ENCODE data around the gene FBXO17.
A peak's percentile ranks its signal among the peaks of the same experiment; 100 is the strongest.
"Not testable (repeated sequence)": the region's sequence is repeated elsewhere in the genome, so short reads cannot be mapped to it uniquely, and the experiment has no call there.

Gene FBXO17

GRCh38 chr19:38979812-38980211, 4.3 kb upstream of the FBXO17 start:
- no peak for DNase-seq (ENCODE audit: low read depth in 2 of 2)

DNA sequence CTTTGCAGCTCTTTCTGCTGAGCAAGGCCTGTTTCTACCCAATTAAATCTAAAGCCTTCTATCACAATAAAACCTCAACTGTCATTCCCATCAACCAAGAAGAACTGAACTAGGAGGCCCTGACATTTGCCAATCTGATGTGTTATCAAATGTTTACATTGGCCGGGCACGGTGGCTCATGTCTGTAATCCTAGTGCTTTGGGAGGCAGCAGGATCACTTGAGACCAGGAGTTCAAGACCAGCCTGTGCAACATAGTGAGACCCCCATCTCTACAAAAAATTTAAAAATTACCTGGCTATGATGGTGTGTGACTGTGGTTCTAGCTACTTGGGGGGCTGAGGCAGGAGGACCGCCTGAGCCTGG, 2.8 kb upstream of the FBXO17 start:
- DNase-seq (ENCODE audit: low read depth in 2 of 2): no peak

GRCh38 chr19:38977445-38978325, 2.1 kb upstream of the FBXO17 start:
- peak; percentile 50 to 76 for DNase-seq (ENCODE audit: low read depth in 2 of 2)

DNA sequence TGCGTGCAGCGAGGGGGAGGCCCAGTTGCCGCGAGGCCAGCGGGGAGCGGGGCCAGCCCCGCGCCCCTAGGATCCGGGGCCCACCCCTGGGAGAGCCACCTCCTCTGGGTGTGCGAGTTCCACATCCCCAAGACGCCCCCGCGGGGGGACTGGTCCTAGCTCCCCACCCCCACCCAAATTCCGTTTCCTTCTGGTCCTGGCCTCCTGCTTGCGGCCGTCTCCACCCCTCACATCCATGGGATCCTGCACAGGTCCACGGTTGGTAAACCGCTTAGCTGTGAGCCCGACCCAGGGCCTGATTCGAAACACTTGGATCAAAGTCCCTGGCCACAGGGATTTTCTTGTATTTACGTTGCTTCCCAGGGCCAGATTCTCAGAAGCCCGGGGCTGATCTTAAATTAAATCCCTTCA, 324 bp upstream of the FBXO17 start:
- DNase-seq (ENCODE audit: low read depth in 2 of 2): no peak

DNA sequence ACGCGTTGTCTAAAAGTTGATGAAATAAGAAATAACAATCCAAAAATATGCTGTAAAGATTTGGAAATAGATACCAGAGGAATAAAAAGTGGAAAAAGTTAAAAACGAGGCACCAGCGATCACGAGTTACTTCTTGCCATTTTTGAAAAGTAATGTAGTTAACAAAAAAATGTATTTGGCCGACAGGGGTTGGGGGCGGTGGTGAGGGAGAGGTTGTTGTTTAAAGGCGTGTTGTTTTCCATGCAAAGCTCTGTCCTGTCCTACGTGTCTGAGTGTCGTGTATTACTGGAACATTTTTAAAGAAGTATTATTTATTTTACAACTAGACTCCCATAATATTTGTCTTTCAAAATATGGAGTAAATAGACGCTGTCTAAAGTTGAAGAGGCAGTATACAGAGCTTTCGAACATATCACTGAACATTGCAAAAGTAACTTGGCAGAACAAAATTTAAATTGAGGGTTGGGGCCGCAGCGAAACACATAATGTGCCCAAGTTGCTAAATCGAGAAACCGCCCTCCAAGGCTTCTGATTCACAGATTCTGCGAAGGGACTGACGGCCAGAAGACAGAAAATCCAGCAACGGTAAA, 823 bp downstream of the FBXO17 start:
- no peak for DNase-seq (ENCODE audit: low read depth in 2 of 2)

GRCh38 chr19:38971672-38972071, 3.9 kb downstream of the FBXO17 start:
- no peak for DNase-seq (ENCODE audit: low read depth in 2 of 2)

DNA sequence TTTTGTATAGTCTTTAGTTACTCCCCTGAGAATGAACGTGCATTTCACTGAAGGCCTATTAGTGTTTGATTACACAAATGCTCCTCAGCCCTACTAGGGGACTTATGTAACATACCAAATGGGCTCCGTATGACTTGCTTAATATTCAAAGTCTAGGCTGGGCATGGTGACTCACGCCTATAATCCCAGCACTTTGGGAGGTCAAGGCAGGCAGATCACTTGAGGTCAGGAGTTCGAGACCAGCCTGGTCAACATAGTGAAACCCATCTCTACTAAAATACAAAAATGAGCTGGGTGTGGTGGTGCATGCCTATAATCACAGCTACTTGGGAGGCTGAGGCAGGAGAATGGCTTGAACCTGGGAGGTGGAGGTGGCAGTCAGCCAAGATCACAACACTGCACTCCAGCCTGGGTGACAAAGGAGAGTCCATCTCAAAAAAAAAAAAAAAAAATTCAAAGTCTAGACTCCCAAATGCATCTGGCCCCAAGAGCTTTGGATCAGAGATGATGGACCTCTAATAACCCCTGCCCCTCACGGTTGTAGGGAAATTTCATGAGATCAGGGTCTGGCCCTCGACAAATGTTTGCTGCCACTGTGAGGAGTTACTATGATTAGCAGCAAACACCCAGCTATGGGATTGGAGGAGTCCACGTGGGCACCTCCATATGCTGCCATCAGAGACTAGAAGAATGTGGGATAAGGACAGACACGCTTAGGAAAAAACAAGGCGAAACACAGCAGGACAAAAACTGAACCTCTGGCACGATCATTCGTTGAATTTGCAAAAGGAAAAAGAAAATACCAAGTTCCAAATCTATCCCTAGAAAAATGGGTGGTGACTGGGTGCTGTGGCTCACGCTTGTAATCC, 4.6 kb downstream of the FBXO17 start:
- no peak for DNase-seq (ENCODE audit: low read depth in 2 of 2)

DNA sequence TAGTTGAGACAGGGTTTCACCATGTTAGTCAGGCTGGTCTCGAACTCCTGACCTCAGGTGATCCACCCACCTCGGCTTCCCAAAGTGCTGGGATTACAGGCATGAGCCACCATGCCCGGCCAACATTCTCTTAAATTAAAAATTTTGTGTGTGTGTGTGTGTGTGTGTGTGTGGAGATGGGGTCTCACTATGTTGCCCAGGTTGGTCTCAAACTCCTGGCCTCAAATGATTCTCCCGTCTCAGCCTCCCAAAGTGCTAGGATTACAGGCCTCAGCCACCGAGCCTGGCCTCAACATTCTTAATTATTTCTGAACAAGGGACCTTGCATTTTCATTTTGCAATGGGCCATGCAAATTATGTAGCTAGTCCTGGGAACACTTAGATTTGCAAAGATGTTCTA, 9.4 kb downstream of the FBXO17 start:
- DNase-seq (ENCODE audit: low read depth in 2 of 2): not testable (repeated sequence)

- DNase-seq (ENCODE audit: low read depth in 2 of 2): no peak
Observed at GRCh38 chr19:38964738-38965137, 10.8 kb downstream of the FBXO17 start.

DNA sequence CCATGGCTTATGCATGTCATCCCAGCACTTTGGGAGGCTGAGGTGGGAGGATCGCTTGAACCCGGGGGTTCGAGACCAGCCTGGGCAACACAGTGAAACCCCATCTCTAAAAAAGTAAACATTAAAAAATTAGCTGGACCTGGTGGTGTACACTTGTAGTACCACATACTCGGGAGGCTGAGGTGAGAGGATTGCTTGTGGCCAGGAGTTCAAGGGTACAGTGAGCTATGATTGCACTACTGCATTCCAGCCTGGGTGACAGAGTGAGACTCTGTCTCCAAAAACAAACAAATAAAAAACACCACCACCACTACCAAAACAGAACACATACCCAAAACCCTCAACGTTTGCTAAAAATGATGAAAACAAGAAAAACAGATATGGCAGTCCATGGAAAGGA, 15.9 kb downstream of the FBXO17 start:
- DNase-seq (ENCODE audit: low read depth in 2 of 2): no peak

- no peak for DNase-seq (ENCODE audit: low read depth in 2 of 2)
Observed at GRCh38 chr19:38958301-38958700, 17.2 kb downstream of the FBXO17 start.

DNA sequence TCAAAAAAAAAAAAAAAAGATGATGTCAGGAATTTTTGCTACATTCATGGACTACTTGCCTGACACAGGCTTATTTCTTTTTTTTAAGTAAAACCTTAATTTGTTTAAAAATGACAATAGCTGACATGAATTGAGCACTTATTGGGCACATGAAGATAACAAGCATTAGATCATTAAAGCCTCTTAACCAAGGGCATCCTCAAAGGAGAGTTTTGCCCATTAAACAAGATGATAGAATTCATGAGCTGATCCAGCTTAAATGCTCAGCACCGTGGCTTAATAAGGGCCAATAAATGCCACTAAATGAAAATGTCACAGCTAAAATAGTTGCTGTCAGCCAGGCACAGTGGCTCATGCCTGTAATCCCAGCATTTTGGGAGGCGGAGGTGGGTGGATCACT, 19.3 kb downstream of the FBXO17 start:
- no peak for DNase-seq (ENCODE audit: low read depth in 2 of 2)

DNA sequence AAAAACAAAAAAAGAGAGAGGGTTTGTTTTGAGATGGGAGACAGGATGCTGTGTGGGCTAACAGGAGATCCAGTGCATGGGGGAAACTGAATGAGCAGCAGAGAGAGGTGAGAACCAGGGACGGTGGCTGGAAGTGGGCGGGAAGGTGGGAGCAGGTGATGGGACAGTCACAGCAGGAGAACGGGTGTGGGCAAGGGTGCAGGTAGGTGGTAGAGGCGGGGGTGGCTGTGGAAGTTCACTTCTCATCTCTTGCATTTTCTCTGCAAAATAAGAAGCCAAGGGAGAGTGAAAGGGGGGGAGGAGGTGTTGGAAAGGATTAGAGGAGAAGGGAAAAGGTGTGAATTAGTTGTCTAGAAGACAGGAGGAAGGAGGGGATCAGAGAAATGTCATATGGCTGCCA, 21.9 kb downstream of the FBXO17 start:
- no peak for DNase-seq (ENCODE audit: low read depth in 2 of 2)

- peak in 1 of 2 donors; percentile 12 for DNase-seq (ENCODE audit: low read depth in 2 of 2)
Observed at GRCh38 chr19:38952395-38953165, 23.0 kb downstream of the FBXO17 start.

DNA sequence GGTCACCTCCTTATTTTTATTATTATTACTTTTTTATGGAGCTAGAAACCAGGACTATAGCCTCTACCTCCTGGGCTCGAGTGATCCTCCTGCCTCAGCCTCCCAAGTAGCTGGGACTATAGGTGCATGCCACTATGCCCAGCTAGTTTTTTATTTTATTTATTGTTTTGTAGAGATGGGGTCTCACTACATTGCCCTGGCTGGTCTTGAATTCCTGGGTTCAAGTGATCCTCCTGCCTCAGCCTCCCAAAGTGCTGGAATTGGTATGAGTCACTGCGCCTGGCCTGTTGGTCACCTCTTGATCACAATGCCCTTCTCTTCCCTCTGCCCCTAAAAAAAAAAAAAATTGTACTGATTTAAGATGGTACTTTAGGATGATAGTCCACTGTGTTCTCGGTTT, 24.4 kb downstream of the FBXO17 start:
- DNase-seq (ENCODE audit: low read depth in 2 of 2): no peak

GRCh38 chr19:38949580-38950367, 25.8 kb downstream of the FBXO17 start:
- peak; percentile 87 to 90 for DNase-seq (ENCODE audit: low read depth in 2 of 2)

- no peak for DNase-seq (ENCODE audit: low read depth in 2 of 2)
Observed at GRCh38 chr19:38946229-38947010, 29.1 kb downstream of the FBXO17 start.

DNA sequence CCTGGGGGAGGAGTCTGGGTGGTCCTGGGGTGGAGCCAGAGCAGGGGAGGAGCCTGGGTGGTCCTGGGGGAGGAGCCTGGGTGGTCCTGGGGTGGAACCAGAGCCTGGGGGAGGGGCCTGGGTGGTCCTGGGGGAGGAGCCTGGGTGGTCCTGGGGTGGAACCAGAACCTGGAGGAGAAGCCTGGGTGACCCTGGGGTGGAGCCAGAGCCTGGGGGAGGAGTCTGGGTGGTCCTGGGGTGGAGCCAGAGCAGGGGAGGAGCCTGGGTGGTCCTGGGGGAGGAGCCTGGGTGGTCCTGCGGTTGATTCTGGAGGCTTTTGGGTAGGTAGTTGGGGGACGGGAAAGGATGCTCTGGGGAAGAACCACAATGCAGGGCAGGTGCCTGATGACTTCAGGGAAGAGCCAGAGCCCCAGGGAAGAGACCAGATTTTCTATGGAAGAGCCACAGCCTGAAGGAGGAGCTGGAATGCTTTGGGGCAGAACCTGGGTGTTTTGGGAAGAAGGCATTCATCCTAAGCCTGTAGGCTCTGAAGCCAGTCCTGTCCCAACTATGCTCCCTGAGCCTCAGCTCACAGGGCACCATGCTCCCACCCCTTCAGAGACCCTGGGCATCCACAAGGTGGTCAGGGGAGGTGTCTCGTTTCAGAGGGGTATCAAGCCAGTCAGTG, 29.8 kb downstream of the FBXO17 start:
- no peak for DNase-seq (ENCODE audit: low read depth in 2 of 2)

GRCh38 chr19:38944981-38945506, 30.5 kb downstream of the FBXO17 start:
- no peak for DNase-seq (ENCODE audit: low read depth in 2 of 2)
